Left ventricle myocardium inferior (tissue), 1 donor: ENCODE measurements around the gene HIGD2A. TPM values are rescaled to one million over a fixed set of nuclear protein-coding genes. Genes with fewer than 3 reads are reported as not detected.

Experiments
- DNase-seq: peaks from one replicate; pipeline ENCODE4 v3.0.0-alpha.2; 2020
- H3K27ac ChIP-seq: fragments of 200-600 bp; replicated peaks from 2 replicates; pipeline ENCODE4 v1.8.0; 2021
- H3K27me3 ChIP-seq: fragments of 200-600 bp; 2 replicates; pipeline ENCODE4 v1.8.0; 2021; ENCODE audit warnings: low read depth
- H3K36me3 ChIP-seq: fragments of 200-600 bp; 2 replicates; pipeline ENCODE4 v1.8.0; 2021
- H3K4me1 ChIP-seq: fragments of 200-600 bp; 2 replicates; pipeline ENCODE4 v1.8.0; 2021
- H3K4me3 ChIP-seq: fragments of 200-600 bp; 2 replicates; pipeline ENCODE4 v1.8.0; 2021; ENCODE audit warnings: mild to moderate bottlenecking, moderate library complexity
- H3K9me3 ChIP-seq: fragments of 200-600 bp; replicated peaks from 2 replicates; pipeline ENCODE4 v1.8.0; 2021
- CTCF ChIP-seq: fragments of 200-600 bp; IDR thresholded peaks from 2 replicates; pipeline ENCODE4 v1.8.0; 2021; ENCODE audit warnings: antibody characterized with exemption, mild to moderate bottlenecking, borderline replicate concordance
- intact Hi-C: fragments of 100-400 bp; cut with micrococcal nuclease; formaldehyde crosslinking; loops from one replicate; pipeline ENCODE4 v1.11.0; 2022
- total RNA-seq: library from RNA; stranded (reverse); fragmentation: NEBNext Ultra II Directional; extraction: Animal tissue kit (Norgen Biotek cat#: 25700); gene quantifications from one replicate; pipeline ENCODE4 v1.2.1, GENCODE V29; 2021
- donor health status: DM: no; HTN: yes; CAD: no; lungs with severe emphysema.

The HIGD2A gene
- total RNA-seq, 1 donor from 2014 or later = 217 TPM

GRCh38 chr5:176350416-176350815 lies 38.1 kb upstream of the HIGD2A start:
- no peak overlapping the region for H3K4me3 ChIP-seq
- H3K36me3 ChIP-seq = peaks cover 100% of the 10 kb centered on the region
- H3K27me3 ChIP-seq = no peaks in the 10 kb centered on the region
- no peak for TF ChIP-seq CTCF
- peaks cover 3% of the 10 kb centered on the region for H3K4me1 ChIP-seq
- intact Hi-C loops = no loop called here
- no peak overlapping the region for H3K27ac ChIP-seq
- H3K9me3 ChIP-seq = no peaks in the 10 kb centered on the region
- no peak for DNase-seq

GRCh38 chr5:176352116-176352878 lies 36.3 kb upstream of the HIGD2A start:
- peaks cover 5% of the 10 kb centered on the region for H3K4me1 ChIP-seq
- H3K36me3 ChIP-seq = peaks cover 96% of the 10 kb centered on the region
- no peaks in the 10 kb centered on the region for H3K9me3 ChIP-seq
- H3K27me3 ChIP-seq = no peaks in the 10 kb centered on the region
- H3K4me3 ChIP-seq = no peak overlapping the region
- intact Hi-C loops = no loop called here
- DNase-seq = no peak
- TF ChIP-seq CTCF = no peak
- no peak overlapping the region for H3K27ac ChIP-seq

- Histone ChIP-seq H3K9me3 (no peaks in the 10 kb centered on the region), H3K27me3 (no peaks in the 10 kb centered on the region), H3K27ac (no peak overlapping the region), H3K36me3 (peaks cover 96% of the 10 kb centered on the region), H3K4me3 (no peak overlapping the region), H3K4me1 (peaks cover 16% of the 10 kb centered on the region)
- no peak for TF ChIP-seq CTCF
- no peak for DNase-seq
- intact Hi-C loops = no loop called here
These were observed 35.0 kb upstream of the HIGD2A start for GRCh38 chr5:176353533-176353932.

- Histone ChIP-seq H3K4me3 (no peak overlapping the region), H3K4me1 (peaks cover 29% of the 10 kb centered on the region), H3K9me3 (no peaks in the 10 kb centered on the region), H3K27ac (no peak overlapping the region), H3K27me3 (no peaks in the 10 kb centered on the region), H3K36me3 (peaks cover 86% of the 10 kb centered on the region)
- no peak for TF ChIP-seq CTCF
- DNase-seq = no peak
- intact Hi-C loops = no loop called here
These were observed 33.0 kb upstream of the HIGD2A start for GRCh38 chr5:176355400-176356178.

GRCh38 chr5:176356179-176356566 lies 32.4 kb upstream of the HIGD2A start:
- no peak for TF ChIP-seq CTCF
- Histone ChIP-seq H3K4me3 (no peak overlapping the region), H3K27ac (no peak overlapping the region), H3K27me3 (no peaks in the 10 kb centered on the region), H3K4me1 (peaks cover 35% of the 10 kb centered on the region), H3K9me3 (no peaks in the 10 kb centered on the region), H3K36me3 (peaks cover 80% of the 10 kb centered on the region)
- intact Hi-C loops = no loop called here
- no peak for DNase-seq
